ENCODE data around the gene TNRC6C.

Gene TNRC6C

DNA sequence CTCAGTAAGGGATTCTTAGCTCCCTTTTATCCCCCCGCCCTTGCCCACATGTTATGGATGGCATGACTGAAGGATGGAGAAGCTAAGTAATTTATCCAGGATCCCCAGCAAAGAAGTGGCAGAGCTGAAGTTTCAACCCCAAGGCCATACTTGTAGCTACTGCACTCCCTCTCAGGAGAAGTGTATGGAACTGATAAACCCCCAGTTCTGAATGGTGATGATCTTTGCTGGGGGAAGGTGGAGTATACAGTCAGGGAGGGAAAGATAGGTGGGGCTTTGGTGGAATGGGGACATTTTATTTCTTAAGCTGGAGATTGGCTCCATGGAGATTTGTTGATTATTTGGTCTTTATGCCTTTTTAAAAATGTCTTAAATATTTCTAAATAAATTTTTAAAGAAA, 58.3 kb downstream of the TNRC6C start:
- ChIA-PET POLR2A (interaction anchor here (4.8 kb wide), 1 partner anchor 59 kb away, joined by 31 read pairs; the partner anchor contains the start of gene TNRC6C), CTCF (interaction anchor here (0.6 to 10.5 kb wide), 11 partner anchors 11 to 1205 kb away, joined by 3 to 119 read pairs (median 4); no protein-coding TSS in a partner anchor)
- Histone ChIP-seq H3K4me3 (ENCODE audit: low read depth, low read length) (no peak overlapping the region), H3K4me1 (ENCODE audit: control insufficient read depth, insufficient read depth, low read length) (no peaks in the 10 kb centered on the region), H3K36me3 (ENCODE audit: control insufficient read depth in 2 of 2, insufficient read depth in 1 of 2, low read length in 2 of 2) (peaks cover 0 to 2% of the 10 kb centered on the region in 2 experiments; a peak in 1 of 3 replicates), H3K9me3 (ENCODE audit: control insufficient read depth, insufficient read depth, low read depth, low read length) (no peaks in the 10 kb centered on the region), H3K27ac (ENCODE audit: extremely low read depth, low read depth, low read length) (no peak overlapping the region)
- TF ChIP-seq ZNF670 (tag by site-specific recombination; IDR thresholded peaks at IDR 0.05; ENCODE audit: low read depth) (no peak), ZNF571 (tag by site-specific recombination; IDR thresholded peaks at IDR 0.05) (no peak), ZBTB48 (tag by site-specific recombination; IDR thresholded peaks at IDR 0.05) (peak; percentile 47; the same call in 1 of the 2 replicates)
- TF ChIP-seq, protein P1, sequence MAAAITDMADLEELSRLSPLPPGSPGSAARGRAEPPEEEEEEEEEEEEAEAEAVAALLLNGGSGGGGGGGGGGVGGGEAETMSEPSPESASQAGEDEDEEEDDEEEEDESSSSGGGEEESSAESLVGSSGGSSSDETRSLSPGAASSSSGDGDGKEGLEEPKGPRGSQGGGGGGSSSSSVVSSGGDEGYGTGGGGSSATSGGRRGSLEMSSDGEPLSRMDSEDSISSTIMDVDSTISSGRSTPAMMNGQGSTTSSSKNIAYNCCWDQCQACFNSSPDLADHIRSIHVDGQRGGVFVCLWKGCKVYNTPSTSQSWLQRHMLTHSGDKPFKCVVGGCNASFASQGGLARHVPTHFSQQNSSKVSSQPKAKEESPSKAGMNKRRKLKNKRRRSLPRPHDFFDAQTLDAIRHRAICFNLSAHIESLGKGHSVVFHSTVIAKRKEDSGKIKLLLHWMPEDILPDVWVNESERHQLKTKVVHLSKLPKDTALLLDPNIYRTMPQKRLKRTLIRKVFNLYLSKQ (tag by site-specific recombination; IDR thresholded peaks at IDR 0.05; ENCODE audit: borderline replicate concordance), result no peak

DNA sequence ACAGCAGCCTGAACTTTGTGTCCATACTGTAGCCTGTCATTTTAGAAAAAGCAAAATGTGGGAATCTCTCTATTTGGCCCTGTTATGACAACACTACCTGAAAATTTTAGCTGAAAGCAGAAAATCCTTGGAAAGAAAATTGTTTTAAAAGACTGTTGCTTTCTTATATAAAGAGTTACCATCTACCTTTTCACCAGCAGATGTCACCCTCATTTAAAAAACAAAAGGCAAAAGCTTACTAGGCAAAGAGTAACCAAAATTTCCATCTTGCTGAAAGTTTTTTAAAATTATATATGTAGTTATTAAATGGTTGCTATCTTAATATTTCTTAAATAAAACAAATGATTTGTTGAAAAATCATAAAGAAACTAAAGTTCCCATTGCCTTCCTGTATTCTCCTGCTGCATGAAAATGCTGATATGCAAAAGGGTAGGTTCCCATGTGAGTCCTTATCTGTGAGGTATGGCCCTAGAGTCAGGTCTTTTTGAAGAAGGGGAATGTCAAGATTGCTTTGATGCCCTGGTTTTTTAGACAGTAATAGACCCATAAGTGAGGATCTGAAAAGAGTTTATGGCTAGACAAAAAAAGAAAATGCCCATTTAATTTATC, 61.0 kb downstream of the TNRC6C start:
- Histone ChIP-seq H3K9me3 (ENCODE audit: control insufficient read depth, insufficient read depth, low read depth, low read length) (no peaks in the 10 kb centered on the region), H3K4me3 (ENCODE audit: low read depth, low read length) (no peak overlapping the region), H3K4me1 (ENCODE audit: control insufficient read depth, insufficient read depth, low read length) (no peaks in the 10 kb centered on the region), H3K36me3 (ENCODE audit: control insufficient read depth in 2 of 2, insufficient read depth in 1 of 2, low read length in 2 of 2) (no peaks in the 10 kb centered on the region; a peak in 1 of 3 replicates), H3K27ac (ENCODE audit: extremely low read depth, low read depth, low read length) (no peak overlapping the region)
- ChIA-PET CTCF (interaction anchor here (0.6 to 10.5 kb wide), 39 partner anchors 10 to 477 kb away, joined by 3 to 119 read pairs (median 4); no protein-coding TSS in a partner anchor), POLR2A (interaction anchor here (1.0 to 4.8 kb wide), 2 partner anchors 10 to 61 kb away, joined by 3 to 31 read pairs; partner anchors contain the start of gene TNRC6C)
- TF ChIP-seq ZNF654 (tag by site-specific recombination; IDR thresholded peaks at IDR 0.05; ENCODE audit: low read depth) (peak; percentile 71), ZNF768 (tag by site-specific recombination; IDR thresholded peaks at IDR 0.05) (no peak), BCL11A (tag by site-specific recombination; IDR thresholded peaks at IDR 0.05; ENCODE audit: low read depth) (no peak), ZNF138 (tag by site-specific recombination; IDR thresholded peaks at IDR 0.05; ENCODE audit: borderline replicate concordance) (no peak), SCRT2 (tag by site-specific recombination; IDR thresholded peaks at IDR 0.05) (peak; percentile 66; the same call in 1 of the 2 replicates)
- TF ChIP-seq, protein P2, sequence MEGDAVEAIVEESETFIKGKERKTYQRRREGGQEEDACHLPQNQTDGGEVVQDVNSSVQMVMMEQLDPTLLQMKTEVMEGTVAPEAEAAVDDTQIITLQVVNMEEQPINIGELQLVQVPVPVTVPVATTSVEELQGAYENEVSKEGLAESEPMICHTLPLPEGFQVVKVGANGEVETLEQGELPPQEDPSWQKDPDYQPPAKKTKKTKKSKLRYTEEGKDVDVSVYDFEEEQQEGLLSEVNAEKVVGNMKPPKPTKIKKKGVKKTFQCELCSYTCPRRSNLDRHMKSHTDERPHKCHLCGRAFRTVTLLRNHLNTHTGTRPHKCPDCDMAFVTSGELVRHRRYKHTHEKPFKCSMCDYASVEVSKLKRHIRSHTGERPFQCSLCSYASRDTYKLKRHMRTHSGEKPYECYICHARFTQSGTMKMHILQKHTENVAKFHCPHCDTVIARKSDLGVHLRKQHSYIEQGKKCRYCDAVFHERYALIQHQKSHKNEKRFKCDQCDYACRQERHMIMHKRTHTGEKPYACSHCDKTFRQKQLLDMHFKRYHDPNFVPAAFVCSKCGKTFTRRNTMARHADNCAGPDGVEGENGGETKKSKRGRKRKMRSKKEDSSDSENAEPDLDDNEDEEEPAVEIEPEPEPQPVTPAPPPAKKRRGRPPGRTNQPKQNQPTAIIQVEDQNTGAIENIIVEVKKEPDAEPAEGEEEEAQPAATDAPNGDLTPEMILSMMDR (tag by site-specific recombination; IDR thresholded peaks at IDR 0.05), result 0 out of 2 replicates have a peak, but pooled peaks have one; percentile 13

DNA sequence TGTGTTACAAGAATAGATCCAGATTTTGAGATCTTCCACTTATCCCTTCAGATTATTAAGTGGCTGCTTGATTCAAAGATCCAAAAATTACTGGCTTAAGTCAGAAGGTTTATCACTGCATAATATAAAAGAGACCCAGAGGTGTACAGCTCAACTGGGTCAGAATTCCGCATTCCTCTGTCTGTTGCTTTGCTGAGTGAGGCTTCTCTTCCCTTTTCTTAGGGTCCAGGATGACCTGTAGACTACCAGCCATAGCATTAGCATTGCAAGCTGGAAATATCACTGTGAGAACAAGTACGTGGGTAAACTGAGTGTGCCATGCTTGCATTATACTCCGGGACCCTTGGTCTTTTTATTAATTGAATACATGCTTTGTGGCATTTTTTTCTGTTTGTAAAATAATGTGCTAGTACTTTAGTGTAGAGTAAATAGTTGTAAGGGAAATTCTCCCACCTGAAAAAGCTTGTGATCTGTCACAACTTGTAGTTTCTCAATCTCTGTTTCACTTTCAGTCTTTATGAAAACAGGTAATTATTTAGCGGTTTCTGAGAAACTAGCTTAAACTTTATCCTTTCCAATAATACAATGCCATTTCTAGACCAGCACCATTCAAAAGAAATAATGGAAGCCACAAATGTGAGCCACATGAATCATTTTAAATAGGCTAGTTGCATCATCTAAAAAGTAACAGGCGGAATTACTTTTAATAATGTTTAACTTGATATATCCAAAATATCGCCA, 61.6 kb downstream of the TNRC6C start:
- Histone ChIP-seq H3K27ac (ENCODE audit: extremely low read depth, low read depth, low read length) (no peak overlapping the region), H3K4me1 (ENCODE audit: control insufficient read depth, insufficient read depth, low read length) (no peaks in the 10 kb centered on the region), H3K4me3 (ENCODE audit: low read depth, low read length) (no peak overlapping the region), H3K9me3 (ENCODE audit: control insufficient read depth, insufficient read depth, low read depth, low read length) (no peaks in the 10 kb centered on the region), H3K36me3 (ENCODE audit: control insufficient read depth in 2 of 2, insufficient read depth in 1 of 2, low read length in 2 of 2) (no peaks in the 10 kb centered on the region; a peak in 1 of 3 replicates)
- ChIA-PET POLR2A (interaction anchor here (1.0 to 4.8 kb wide), 2 partner anchors 9 to 62 kb away, joined by 3 to 31 read pairs; partner anchors contain the start of gene TNRC6C), CTCF (interaction anchor here (0.5 to 10.5 kb wide), 27 partner anchors 9 to 477 kb away, joined by 3 to 119 read pairs (median 4); no protein-coding TSS in a partner anchor)
- TF ChIP-seq, protein P3, sequence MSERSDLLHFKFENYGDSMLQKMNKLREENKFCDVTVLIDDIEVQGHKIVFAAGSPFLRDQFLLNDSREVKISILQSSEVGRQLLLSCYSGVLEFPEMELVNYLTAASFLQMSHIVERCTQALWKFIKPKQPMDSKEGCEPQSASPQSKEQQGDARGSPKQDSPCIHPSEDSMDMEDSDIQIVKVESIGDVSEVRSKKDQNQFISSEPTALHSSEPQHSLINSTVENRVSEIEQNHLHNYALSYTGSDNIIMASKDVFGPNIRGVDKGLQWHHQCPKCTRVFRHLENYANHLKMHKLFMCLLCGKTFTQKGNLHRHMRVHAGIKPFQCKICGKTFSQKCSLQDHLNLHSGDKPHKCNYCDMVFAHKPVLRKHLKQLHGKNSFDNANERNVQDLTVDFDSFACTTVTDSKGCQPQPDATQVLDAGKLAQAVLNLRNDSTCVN (tag by site-specific recombination; optimal IDR thresholded peaks at IDR 0.05), result no peak
- TF ChIP-seq ZNF747 (tag by site-specific recombination; IDR thresholded peaks at IDR 0.05) (no peak), ZNF10 (tag by site-specific recombination; IDR thresholded peaks at IDR 0.05) (no peak), TRIM28 (IDR thresholded peaks at IDR 0.05; ENCODE audit: borderline replicate concordance, low read length) (no peak), OVOL3 (tag by site-specific recombination; IDR thresholded peaks at IDR 0.05) (no peak), FEZF1 (tag by site-specific recombination; IDR thresholded peaks at IDR 0.05) (no peak), KLF1 (tag by site-specific recombination; IDR thresholded peaks at IDR 0.05) (no peak), ZNF394 (tag by site-specific recombination; IDR thresholded peaks at IDR 0.05; ENCODE audit: borderline replicate concordance) (no peak), ZNF23 (tag by site-specific recombination; IDR thresholded peaks at IDR 0.05; ENCODE audit: borderline replicate concordance) (no peak)
- TF ChIP-seq, protein P4, sequence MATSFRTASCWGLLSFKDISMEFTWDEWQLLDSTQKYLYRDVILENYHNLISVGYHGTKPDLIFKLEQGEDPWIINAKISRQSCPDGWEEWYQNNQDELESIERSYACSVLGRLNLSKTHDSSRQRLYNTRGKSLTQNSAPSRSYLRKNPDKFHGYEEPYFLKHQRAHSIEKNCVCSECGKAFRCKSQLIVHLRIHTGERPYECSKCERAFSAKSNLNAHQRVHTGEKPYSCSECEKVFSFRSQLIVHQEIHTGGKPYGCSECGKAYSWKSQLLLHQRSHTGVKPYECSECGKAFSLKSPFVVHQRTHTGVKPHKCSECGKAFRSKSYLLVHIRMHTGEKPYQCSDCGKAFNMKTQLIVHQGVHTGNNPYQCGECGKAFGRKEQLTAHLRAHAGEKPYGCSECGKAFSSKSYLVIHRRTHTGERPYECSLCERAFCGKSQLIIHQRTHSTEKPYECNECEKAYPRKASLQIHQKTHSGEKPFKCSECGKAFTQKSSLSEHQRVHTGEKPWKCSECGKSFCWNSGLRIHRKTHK (tag by site-specific recombination; IDR thresholded peaks at IDR 0.05), result no peak

Data from HEK293 (cell line).